Activated CD4-positive, alpha-beta T cell treated with anti-CD3 and anti-CD28 coated beads, Interleukin-2, amount 50 U/mL, for 24 hours (primary cell): Measurements from ENCODE around the gene EDARADD.

Source experiments
- DNase-seq, 2 donors: peaks; one replicate each; pipeline ENCODE4 v3.0.0-alpha.2; 2020; ENCODE audit warnings: low read depth in 1 of 2, low spot score in 1 of 2

EDARADD gene

DNA sequence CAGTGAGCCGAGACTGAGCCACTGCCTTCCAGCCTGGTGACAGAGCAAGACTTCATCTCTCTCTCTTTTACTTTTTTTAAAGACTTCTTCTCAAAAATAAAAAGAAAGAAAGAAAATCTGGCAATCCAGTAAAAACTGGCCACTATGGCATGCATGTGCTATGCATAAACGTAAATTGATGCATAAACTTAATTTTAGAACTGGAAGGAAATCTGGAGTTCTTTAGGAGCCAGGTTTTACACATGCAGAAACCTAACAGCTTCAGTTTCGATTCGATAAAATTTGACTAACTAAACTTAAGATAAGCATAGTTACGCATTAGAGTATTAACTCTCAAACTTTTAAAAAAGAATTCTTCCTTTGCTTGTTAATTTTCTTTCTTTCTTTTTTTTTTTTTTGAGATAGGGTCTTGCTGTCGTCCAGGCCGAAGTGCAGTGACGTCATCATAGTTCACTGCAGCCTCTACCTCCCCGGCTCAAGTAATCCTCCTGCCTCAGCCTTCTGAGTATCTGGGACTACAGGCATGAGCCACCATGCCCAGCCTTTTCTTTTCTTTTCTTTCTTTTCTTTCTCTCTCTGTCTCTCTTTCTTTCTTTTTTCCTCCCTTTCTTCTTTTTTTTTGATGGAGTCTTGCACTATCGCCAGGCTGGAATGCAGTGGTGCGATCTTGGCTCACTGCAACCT is 117.8 kb downstream of the EDARADD start:
- DNase-seq: no peak

DNA sequence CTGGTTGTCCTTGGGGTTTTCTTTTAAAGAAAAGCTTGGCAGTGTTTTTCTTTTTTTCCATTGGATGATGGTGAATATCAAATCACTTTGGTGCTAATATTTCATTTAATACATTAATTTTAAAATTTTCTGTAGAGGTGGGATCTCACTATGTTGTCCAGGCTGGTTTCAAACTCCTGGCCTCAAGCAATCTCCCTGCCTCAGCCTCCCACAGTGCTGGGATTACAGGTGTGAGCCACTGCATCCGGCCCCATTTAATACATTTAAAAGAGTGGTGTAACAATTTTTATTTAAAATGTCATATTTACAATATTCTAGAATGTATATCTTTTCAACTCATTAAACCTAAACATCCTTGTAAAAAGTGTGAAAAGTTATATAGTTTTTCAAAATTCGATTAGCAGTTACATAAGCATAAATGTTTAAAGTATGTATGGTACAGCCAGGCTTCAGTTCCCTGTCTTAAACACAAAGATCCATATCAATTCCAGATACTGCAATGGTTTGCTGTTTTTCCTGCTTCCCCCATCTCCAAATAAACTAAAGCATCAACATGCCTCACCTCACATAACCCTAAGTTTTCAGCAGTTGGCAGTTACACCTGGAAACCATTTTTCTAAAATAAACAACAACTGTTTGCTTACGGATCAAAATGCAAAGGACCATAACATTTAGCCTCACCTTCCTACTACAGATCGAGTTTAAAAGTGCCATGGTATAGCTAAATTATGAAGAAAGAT is 120.8 kb downstream of the EDARADD start:
- no peak for DNase-seq

DNA sequence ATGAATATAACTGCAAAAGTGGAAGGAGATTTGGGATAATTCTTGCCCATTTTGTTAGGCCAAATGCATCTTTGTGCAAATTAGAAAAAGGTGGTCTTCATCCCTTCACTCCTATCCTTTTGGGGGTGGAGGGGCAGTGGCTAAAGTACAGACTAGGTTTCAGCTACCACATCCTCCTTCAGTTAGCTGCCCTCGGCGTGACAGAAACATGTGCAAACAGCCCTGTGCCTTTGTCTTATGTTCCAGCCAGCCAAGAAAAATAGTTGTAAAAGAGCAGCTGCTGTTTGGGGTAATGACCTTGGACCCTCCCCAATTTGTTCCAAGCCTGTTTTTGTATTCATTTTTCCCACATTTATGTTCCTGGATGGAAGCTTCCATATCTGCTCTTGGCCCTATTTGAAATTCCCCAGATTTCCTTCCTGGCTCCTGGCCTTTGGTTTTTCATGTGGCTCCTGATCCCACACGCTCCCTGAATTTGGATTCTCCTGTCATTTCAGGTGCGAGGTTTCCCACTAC is 121.4 kb downstream of the EDARADD start:
- no peak for DNase-seq

DNA sequence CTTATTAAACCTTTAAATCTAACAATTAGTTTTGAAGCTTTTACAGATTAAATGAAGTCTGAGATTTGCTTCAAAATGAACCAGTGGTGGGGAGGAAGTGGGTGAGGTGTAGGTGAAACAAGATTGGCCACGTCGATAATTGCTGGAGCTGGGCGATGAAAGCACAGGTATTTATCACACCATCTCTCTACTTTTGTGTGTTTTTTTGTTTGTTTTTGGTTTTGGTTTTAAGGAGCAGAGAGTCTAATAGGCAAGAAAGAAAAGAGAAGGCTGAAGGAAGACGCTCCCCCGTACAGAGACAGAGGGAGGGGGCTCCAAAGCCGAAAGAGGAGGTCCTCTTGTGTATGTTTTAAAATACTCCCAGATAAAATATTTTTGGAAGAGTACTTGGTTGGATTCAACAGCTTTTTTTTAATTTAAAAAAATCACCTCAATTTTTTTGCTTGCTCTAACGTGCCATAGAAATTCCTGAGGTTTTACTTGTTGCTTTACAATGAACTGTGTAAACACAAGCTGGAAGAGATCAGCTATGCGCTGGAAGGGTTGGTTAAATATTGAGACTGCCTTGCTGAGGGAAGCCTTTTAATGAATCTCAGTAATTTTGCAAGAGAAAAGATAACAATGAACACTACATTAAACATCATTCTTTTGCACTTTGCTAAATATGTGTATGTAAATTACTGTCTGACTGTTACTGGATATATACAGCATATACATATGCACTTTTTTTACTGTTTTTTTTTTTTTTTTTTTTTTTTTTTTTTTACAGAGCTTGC is 123.0 kb downstream of the EDARADD start:
- peak in 1 of 2 donors; percentile 22 for DNase-seq

DNA sequence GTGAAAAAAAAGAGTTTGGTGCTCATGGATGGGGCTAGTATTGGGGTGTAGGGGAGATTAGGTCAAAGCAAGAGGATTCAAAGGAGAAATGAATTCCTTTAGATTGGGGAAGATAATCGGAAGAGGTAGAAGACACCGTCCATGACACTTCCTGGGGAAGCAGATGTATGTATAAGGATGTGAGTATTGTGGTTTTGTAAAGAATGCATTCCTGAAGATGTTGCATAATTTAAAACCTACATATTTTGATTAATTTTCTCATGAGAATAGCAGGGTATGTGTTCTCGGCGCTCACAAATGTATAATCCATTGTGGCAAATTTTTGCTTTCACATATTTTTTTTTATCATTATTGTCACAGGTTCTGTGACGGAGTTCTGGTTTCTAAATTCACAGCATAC is 124.2 kb downstream of the EDARADD start:
- DNase-seq: no peak

DNA sequence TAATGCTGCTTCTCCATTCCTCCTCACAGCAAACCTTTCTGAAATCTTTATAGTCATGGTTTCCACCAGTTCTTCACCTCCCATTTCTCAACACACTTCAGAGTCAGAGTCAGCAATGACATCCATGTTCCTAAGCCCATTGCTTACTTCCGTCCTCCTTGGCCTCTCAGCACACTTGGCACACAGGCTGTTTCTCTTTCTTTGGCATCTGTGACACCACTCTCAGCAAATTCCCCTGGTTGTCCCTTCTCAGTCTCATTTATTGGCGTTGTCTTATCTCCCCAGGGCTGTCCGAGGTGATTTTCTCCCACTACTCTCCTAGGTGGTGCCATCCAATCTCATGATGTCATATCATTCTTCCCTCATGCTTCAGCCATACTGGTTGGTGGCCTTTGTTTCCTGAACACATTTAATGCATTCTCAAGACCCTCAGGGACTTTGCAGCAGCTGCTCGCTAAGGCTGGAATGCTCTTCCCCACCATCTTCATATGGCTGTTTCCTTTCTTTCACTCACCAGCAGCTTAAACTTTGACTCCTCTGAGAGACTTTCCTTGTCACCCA is 126.4 kb downstream of the EDARADD start:
- no peak for DNase-seq

DNA sequence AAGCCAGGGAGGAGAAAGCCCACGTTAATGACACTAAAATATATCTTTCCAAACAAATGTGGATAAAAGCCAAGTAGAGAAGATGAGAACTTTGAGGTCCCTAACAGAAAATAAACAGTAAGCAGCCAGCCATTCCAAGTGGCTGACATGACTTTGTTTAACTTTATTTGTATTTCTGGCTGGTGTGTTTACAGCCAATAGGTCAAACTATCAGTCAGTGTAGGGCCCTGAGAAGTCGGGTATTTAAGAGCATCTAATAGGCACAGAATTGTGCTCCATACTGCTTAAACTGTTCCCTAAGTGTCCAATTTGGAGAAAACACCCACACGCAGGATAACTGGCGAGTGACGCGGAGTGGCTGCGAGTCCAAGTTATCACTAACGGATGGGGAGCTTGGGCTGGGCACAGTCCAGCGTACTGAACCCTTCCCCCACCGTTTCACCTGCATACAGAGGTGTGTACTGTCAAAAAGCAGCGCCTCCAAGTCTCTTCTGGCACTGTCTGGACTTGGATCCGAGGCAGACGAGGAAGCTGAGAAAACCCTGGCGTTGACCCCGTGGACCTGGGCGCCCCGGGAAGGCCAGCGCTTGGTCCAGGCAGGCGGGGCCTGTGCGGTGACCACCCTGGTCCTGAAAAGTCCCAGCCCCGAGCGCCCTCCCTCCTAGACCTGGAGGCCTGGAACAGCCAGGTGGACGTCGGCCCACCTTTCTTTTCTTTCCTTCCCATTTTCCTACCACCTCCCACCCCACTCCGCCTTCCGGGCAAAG is 129.0 kb downstream of the EDARADD start:
- DNase-seq: no peak

DNA sequence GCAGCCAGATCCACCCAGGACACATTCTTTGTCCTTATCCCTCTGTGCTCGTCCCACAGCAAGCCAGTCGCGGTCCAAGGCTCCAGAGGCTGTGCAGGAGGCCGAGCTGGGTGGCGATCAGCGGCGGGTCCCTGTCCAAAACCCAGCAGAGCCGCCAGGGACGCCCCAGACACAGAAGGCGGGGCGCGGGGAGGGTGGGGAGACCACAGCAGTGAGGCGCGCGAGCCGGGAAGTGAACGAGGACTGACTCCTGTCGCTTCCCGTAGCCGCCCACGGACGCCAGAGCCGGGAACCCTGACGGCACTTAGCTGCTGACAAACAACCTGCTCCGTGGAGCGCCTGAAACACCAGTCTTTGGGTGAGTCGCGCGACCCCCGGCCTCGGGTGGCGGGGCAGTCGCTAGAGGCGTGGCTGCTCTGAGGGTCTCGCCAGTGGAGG is 129.6 kb downstream of the EDARADD start, which contains the start of gene LGALS8:
TSS of gene LGALS8 (plus strand) at position 279 of the 438 bp plus-strand sequence. CDS start 2,089 bp downstream, outside the sequence.
- DNase-seq: peak; percentile 73 to 83

DNA sequence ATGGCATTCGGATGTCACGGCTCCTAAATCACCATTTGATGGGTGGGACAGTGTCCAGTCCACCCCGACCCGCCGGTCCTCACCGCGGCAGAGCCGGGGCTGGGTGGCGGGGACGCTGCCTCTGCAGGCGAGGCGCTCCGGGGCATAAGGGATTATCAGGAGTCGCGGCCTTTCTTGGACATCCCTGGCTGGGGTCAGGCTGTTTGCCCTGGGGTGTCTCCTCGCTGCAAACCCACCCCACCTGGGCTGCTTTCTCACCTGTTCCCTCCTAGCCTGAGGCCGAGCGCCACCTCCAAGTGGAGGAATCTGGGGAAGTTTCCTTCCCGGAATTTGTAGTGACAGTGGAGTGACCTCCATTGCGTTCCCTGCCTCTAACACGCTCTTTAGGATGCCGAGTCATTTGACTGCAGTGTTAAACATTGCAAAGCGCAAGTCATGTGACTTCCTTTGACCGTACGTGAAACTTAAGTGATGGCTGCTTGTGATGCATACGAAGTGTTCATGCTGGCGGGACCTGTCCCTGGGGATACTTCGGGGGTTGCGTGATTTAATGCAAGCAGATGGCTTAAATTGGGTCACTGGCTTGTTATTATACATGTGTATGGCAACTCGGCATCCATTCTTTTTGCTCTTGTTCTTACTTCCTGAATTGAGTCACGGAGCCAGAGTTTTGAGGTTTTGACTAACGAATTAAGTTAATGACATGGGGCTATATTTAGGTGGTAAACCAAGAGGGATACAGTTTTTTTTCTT is 130.2 kb downstream of the EDARADD start:
- peak; percentile 30 to 68 for DNase-seq

DNA sequence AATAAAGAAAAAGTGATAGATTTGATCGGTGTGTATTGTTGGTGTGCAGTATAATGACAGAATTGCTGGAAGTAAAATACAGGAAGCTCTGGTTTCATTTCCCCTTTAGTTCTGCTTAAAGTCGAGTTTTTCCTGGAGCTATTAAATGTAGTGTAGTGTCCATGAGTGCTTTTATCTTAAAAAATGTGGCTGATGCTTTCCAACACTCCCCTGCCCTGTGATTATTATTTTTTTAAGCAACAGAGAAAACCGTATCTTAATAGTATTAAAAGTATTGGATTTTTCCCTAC is 130.8 kb downstream of the EDARADD start:
- no peak for DNase-seq

DNA sequence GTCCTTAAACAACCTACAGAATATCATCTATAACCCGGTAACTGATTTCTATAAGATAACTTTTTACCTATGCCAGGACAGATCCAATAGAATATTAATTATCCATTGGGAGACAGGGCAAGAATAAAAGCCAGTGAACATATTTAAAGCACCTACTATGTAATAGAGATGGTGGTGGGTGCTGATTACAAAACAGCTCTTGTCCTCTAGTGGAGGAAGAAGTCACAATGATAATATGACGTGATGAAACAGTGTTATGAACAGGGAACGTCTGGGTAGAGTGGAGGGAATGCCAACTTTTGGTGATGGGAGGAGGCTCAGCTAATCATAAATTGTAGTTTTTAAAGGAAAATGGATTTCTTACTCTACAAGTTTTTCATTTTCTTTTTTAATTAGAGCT is 132.0 kb downstream of the EDARADD start:
- no peak for DNase-seq

DNA sequence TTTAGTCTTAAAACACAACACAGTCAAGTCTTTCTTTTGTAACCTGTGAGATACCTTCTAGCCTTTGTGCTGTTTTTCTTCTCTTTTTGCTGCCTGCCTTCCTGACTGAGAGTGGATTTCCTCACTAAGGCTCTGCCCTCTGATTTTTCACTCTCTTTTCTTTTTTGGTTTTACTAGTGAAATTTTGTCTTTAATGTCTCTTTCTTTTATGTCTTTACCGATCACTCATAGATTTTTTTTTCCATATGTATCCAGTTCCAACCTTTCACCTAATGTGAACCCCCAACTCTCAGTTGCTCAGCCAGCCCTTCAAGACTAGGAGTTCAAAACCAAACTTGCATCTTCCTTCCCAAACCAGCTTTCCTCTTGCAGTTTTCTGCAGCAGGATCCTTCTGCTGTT is 136.2 kb downstream of the EDARADD start:
- no peak for DNase-seq

DNA sequence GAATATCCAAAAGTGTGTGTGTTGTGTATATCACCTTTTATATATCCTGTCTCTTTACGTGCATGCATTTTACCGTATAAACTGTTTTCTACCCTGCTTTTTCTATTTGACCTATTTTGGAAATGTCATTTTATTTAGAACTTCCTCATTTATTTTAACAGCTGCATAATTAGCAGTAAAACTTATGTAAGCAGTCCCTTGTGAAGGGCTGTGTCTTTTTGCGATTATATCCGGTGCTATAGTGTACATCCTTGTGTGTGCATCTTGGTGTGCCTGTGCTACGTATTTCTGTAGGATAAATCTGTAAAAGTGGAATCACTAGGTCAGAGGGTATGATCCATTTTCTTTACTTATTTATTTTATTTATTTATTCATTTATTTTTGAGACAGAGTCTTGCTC is 136.9 kb downstream of the EDARADD start:
- DNase-seq: no peak

DNA sequence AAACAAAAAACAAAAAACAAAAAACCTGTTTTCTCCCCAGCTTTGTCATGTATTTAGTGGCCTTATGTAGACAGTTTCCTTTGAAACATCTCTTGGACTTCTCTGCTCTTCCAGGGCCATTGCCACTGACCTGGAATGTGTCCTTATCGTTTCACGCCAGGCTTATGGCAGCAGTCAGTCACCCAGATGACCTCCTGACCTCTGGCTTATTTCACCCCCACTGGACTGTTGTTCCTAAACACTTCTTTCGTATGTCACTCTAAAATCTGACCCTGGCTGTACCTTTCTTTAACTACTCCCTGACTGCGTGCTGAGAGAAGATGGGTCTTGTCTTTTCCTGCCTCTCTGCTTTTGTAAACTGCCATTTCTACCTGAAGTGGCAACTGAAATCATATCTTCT is 138.8 kb downstream of the EDARADD start:
- no peak for DNase-seq

DNA sequence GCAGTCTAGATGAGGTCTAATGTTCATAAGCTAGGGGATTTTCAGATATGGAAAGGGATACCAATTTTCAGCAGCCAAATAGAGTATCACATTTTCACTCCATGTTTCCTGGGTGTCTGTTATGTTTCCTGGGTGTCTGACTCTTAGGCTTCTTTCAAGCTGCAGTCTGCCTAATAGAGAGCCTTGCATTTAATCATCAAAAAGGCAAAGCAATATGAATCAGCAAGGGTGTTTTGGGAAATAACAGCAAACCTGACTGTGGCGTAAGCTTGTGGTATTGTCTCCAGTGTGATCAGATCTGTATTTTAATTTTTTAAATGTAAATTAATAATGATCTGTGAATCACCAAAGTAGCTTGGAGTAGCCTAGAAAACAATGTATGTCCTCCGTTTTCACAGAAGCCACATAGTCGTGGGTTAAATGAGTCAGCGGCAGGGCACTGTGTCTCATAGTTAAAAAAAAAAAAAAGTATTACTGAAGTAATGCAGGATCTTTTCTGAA is 140.1 kb downstream of the EDARADD start:
- DNase-seq: peak in 1 of 2 donors; percentile 52
